SU-DHL-6 (cell line): ENCODE results near the gene CHMP6.

Experiments
- H2AFZ ChIP-seq: fragments of 200-600 bp; sonication (generic); 2 replicates; pipeline ENCODE4 v1.6.1; 2014; ENCODE audit warnings: low read depth, mild to moderate bottlenecking, moderate library complexity, mixed read lengths, antibody characterized with exemption, low read length; ENCODE audit not compliant: severe bottlenecking
- H3F3A ChIP-seq: fragments of 200-600 bp; shearing (Covaris generic); 2 replicates; pipeline ENCODE4 v1.6.0; 2016; ENCODE audit warnings: antibody characterized with exemption, mild to moderate bottlenecking; ENCODE audit not compliant: insufficient read depth
- H3K27ac ChIP-seq: fragments of 200-600 bp; sonication (generic); 2 replicates; pipeline ENCODE4 v1.5.1; 2016; ENCODE audit warnings: low read depth, mild to moderate bottlenecking, low read length, moderate library complexity, mixed read lengths
- H3K27me3 ChIP-seq: fragments of 200-600 bp; sonication (generic), shearing (Covaris generic); 2 replicates; pipeline ENCODE4 v1.6.0; 2014; ENCODE audit warnings: mild to moderate bottlenecking, low read length
- H3K36me3 ChIP-seq: fragments of 200-600 bp; sonication (generic); 2 replicates; pipeline ENCODE4 v1.6.1; 2014; ENCODE audit warnings: mild to moderate bottlenecking, low read length, mixed read lengths
- H3K4me2 ChIP-seq: fragments of 300-600, 200-600 bp; shearing (Covaris generic), sonication (generic); 2 replicates; pipeline ENCODE4 v1.6.0; 2014; ENCODE audit warnings: low read length, low read depth, mild to moderate bottlenecking; ENCODE audit not compliant: poor library complexity, severe bottlenecking
- H3K4me3 ChIP-seq: fragments of 200-600 bp; sonication (generic); 2 replicates; pipeline ENCODE4 v1.5.1; 2014; ENCODE audit warnings: antibody characterized with exemption, low read length, mild to moderate bottlenecking, mixed read lengths; ENCODE audit not compliant: insufficient read depth, poor library complexity, severe bottlenecking
- H3K79me2 ChIP-seq: fragments of 200-600 bp; sonication (generic); 2 replicates; pipeline ENCODE4 v1.6.1; 2014; ENCODE audit warnings: mild to moderate bottlenecking, low read length, moderate library complexity; ENCODE audit not compliant: insufficient read depth
- H3K9ac ChIP-seq: fragments of 200-600 bp; sonication (generic); 2 replicates; pipeline ENCODE4 v1.7.0; 2014; ENCODE audit warnings: mild to moderate bottlenecking, low read length
- H3K9me2 ChIP-seq: fragments of 200-600 bp; sonication (generic); replicated peaks from 2 replicates; pipeline ENCODE4 v1.6.1; 2014; ENCODE audit warnings: low read length; ENCODE audit not compliant: insufficient read depth
- H3K9me3 ChIP-seq: fragments of 200-600 bp; sonication (generic); 2 replicates; pipeline ENCODE4 v1.6.1; 2014; ENCODE audit warnings: low read length, mixed read lengths; ENCODE audit not compliant: insufficient read depth
- H4K20me1 ChIP-seq: fragments of 200-600 bp; sonication (generic); 2 replicates; pipeline ENCODE4 v1.6.1; 2014; ENCODE audit warnings: low read depth, mild to moderate bottlenecking, antibody characterized with exemption, low read length, moderate library complexity, mixed read lengths
- EZH2phosphoT487 ChIP-seq: fragments of 200-600 bp; sonication (generic), shearing (Covaris generic); conservative IDR thresholded peaks from 2 replicates; pipeline ENCODE4 v1.6.1; 2018; ENCODE audit warnings: mild to moderate bottlenecking, antibody characterized with exemption, low read length, moderate library complexity, mixed read lengths
- TF ChIP-seq, protein P1 (sequence below): fragments of 200-600 bp; sonication (generic); IDR thresholded peaks from one replicate; pipeline ENCODE4 v1.5.1; 2017; ENCODE audit warnings: antibody characterized with exemption, mild to moderate bottlenecking, low read length, moderate library complexity; ENCODE audit not compliant: insufficient read depth, poor library complexity, severe bottlenecking

Gene CHMP6

DNA sequence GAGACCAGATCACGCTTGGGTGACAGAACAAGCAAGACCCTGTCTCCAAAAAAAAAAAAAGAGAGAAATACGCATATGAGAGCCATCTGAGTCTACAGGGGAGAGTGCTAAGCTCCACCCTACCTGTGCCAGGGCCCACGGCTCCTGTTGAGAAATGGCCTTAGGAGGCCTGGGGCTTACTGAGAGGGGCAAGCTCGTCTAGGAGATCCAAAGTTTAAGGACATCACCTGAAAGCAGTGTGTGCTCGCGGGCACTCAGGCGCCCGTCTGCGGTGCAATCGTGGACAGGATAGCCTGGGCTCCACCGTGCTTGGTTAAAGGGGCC, 28.8 kb downstream of the CHMP6 start:
- Histone ChIP-seq H3K9me3 (no peaks in the 10 kb centered on the region), H3F3A (no peaks in the 10 kb centered on the region), H3K27me3 (no peaks in the 10 kb centered on the region), H3K36me3 (no peaks in the 10 kb centered on the region), H3K9me2 (no peaks in the 10 kb centered on the region), H3K4me2 (no peak overlapping the region), H2AFZ (no peak overlapping the region), H4K20me1 (no peaks in the 10 kb centered on the region), H3K9ac (no peak overlapping the region), H3K27ac (no peak overlapping the region), H3K79me2 (no peaks in the 10 kb centered on the region), H3K4me3 (no peak overlapping the region)
- TF ChIP-seq EZH2phosphoT487, result no peak
- TF ChIP-seq, protein P1, sequence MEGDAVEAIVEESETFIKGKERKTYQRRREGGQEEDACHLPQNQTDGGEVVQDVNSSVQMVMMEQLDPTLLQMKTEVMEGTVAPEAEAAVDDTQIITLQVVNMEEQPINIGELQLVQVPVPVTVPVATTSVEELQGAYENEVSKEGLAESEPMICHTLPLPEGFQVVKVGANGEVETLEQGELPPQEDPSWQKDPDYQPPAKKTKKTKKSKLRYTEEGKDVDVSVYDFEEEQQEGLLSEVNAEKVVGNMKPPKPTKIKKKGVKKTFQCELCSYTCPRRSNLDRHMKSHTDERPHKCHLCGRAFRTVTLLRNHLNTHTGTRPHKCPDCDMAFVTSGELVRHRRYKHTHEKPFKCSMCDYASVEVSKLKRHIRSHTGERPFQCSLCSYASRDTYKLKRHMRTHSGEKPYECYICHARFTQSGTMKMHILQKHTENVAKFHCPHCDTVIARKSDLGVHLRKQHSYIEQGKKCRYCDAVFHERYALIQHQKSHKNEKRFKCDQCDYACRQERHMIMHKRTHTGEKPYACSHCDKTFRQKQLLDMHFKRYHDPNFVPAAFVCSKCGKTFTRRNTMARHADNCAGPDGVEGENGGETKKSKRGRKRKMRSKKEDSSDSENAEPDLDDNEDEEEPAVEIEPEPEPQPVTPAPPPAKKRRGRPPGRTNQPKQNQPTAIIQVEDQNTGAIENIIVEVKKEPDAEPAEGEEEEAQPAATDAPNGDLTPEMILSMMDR, result no peak

DNA sequence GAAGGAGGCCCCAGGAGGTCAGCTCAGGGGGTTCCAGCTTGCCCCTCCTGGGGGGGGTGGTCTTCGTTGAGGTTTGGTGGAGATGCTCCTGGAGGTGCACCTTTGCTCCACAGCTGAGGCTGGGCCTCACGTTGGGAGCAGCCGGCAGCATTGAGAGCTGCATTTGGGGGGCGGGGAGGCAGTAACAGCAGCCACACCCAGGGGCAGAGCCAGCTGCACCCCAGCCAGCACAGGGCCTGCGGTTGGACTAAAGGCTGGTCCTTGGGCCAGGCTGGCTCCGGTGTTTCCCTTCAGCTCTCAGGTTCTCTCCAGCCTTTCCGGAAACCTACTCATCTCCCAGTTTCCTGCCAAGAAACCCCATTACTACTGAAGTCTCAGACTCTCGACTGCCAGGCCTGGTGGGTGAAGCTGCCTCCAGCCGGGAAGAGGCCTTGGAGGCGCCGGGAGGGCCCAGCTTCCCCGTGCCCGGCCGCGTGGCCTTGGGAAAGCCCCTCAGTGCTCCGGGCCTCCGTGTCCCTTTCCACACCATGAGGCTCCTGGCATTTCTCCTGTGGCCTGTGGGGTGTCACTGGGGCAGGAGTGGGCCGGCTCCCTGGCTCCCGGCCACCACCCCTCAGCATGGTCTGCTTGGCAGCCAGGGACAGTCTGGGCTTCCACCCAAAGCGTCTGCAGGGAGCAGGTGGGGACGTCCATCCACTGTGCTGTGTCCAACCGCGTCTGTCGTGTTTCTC, 29.3 kb downstream of the CHMP6 start:
- H3K27ac ChIP-seq, result no peak overlapping the region
- no peaks in the 10 kb centered on the region for H3K9me2 ChIP-seq
- no peaks in the 10 kb centered on the region for H3K79me2 ChIP-seq
- no peaks in the 10 kb centered on the region for H3K36me3 ChIP-seq
- no peak overlapping the region for H3K4me2 ChIP-seq
- H2AFZ ChIP-seq, result no peak overlapping the region
- no peak for TF ChIP-seq EZH2phosphoT487
- TF ChIP-seq, protein P1, result no peak
- no peaks in the 10 kb centered on the region for H3F3A ChIP-seq
- no peak overlapping the region for H3K4me3 ChIP-seq
- H3K27me3 ChIP-seq, result no peaks in the 10 kb centered on the region
- no peak overlapping the region for H3K9ac ChIP-seq
- no peaks in the 10 kb centered on the region for H4K20me1 ChIP-seq
- no peaks in the 10 kb centered on the region for H3K9me3 ChIP-seq

- TF ChIP-seq, protein P1, result no peak
- TF ChIP-seq EZH2phosphoT487, result no peak
- Histone ChIP-seq H3K4me3 (no peak overlapping the region), H3F3A (no peaks in the 10 kb centered on the region), H3K27ac (no peak overlapping the region), H2AFZ (no peak overlapping the region), H3K4me2 (no peak overlapping the region), H3K9ac (no peak overlapping the region), H4K20me1 (no peaks in the 10 kb centered on the region), H3K36me3 (no peaks in the 10 kb centered on the region), H3K9me3 (no peaks in the 10 kb centered on the region), H3K9me2 (no peaks in the 10 kb centered on the region), H3K27me3 (no peaks in the 10 kb centered on the region), H3K79me2 (no peaks in the 10 kb centered on the region)
Observed at GRCh38 chr17:81021531-81022343, 30.1 kb downstream of the CHMP6 start.
